ENCODE results near the gene C14orf119. TPM values are rescaled to one million over a fixed set of nuclear protein-coding genes. Genes with fewer than 3 reads are reported as not detected.

C14orf119 gene
- total RNA-seq, 1 donor from 2014 or later, result 27.3 TPM

DNA sequence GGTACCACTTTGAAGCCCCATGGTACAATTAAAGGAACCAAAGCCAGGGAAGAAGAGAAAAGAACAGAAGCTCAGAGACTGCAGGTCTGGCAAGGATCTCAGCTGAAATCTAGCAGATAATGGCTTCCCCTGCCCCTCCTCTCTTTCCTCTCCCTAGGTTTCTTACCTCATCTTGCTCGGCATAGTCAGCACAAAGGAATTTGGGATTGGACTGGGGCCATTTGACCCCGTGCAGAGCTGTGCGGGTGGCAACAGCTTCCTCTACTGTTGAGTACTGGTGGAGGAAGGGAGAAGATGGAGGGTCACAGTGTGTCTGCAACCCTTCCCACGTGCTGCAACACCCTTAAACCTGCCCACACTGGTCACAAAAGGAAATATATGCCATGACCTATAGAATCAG is 33.3 kb upstream of the C14orf119 start:
- no peak overlapping the region for H3K4me3 ChIP-seq (ENCODE audit: low read depth, low read length)
- DNase-seq (ENCODE audit: low read depth), result peak; percentile 71

DNA sequence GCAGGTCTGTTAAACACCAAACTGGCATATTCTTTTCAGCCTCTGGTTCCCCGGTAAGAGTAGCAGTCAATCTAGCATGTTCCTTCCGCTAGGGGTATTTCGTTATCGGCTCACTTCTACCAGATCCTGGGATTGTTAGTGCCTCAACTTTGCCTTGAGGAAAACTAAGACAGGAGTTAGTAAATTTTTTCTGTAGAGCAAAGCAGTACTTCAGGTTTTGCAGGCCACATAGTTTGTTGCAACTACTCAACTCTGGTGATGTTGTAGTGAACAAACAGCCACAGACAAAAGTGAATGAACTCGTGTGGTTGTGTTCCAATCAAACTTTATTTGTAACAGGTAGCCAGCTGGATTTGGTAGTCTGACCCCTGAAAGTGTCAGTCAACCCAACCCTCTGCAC is 31.7 kb upstream of the C14orf119 start:
- no peak overlapping the region for H3K4me3 ChIP-seq (ENCODE audit: low read depth, low read length)
- DNase-seq (ENCODE audit: low read depth), result no peak
- TF ChIP-seq, protein P1, sequence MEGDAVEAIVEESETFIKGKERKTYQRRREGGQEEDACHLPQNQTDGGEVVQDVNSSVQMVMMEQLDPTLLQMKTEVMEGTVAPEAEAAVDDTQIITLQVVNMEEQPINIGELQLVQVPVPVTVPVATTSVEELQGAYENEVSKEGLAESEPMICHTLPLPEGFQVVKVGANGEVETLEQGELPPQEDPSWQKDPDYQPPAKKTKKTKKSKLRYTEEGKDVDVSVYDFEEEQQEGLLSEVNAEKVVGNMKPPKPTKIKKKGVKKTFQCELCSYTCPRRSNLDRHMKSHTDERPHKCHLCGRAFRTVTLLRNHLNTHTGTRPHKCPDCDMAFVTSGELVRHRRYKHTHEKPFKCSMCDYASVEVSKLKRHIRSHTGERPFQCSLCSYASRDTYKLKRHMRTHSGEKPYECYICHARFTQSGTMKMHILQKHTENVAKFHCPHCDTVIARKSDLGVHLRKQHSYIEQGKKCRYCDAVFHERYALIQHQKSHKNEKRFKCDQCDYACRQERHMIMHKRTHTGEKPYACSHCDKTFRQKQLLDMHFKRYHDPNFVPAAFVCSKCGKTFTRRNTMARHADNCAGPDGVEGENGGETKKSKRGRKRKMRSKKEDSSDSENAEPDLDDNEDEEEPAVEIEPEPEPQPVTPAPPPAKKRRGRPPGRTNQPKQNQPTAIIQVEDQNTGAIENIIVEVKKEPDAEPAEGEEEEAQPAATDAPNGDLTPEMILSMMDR (conservative IDR thresholded peaks at IDR 0.05; ENCODE audit: low read depth, low read length), result no peak

More for the DNA sequence above, 33.3 kb upstream of the C14orf119 start:
- TF ChIP-seq, protein P1 (conservative IDR thresholded peaks at IDR 0.05; ENCODE audit: low read depth, low read length), result no peak

DNA sequence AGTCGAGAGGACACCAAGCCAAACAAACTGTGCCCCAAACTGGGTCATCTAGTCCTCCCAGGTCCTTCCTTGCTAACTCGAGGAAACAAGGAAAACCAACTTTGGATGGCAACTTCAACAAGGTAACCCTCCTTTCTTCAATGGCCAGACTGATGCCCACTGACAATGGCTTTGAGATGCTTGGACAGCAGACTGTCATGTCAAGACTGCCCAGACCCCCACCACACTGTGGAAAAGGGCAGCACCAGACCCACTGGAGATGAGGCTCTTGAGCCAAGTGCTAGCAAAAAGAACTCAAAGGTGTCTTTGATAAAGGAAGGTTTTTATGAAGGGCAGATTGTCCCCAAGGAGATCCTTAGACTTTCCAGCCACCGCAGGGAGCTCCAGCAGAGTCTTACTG is 28.9 kb upstream of the C14orf119 start:
- no peak for DNase-seq (ENCODE audit: low read depth)
- TF ChIP-seq, protein P1 (conservative IDR thresholded peaks at IDR 0.05; ENCODE audit: low read depth, low read length), result no peak

DNA sequence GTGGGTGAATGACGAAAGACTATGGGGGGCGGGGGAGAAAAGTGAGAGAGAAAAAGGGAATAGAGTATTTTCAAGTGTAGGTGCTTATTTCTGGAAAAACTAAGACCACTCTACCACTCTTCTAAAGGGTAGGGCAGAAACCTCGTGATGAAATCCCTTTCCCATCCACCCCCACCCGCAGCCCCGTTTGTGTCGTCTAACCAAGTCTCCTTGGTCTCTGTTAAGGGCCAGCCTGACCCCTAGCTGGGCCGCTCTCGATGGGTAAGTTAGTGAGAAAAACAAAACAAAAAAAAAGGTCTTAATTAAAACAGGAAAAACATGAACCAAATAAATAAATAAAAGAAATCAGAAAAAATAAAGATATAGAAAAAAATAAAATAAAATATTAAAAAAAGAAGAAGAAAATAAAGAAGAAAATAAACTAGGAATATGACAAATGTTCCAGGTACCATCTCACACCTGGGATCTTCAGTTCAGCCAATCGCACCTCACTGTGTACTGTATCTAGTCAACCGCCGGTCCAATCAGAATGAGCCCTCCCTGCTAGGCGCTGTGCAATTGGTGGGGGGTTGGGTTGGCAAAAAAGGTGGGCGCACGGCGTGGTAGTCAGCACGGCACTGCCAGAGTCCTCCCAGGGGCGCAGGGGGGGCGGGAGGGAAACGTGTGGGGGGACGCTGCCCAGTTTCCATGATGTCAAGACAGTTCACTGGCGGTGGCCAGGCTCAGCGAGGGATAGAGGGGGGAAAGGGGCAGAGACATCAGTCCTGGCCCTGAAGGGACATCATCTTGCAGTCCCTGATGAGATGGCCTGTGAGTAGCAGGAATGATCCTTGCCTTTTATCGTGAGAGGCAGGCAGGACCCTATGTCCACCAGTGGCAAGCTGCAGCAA is 28.2 kb upstream of the C14orf119 start:
- no peak for DNase-seq (ENCODE audit: low read depth)
- H3K4me3 ChIP-seq (ENCODE audit: low read depth, low read length), result no peak overlapping the region
- TF ChIP-seq, protein P1 (conservative IDR thresholded peaks at IDR 0.05; ENCODE audit: low read depth, low read length), result no peak

More for the DNA sequence above, 28.9 kb upstream of the C14orf119 start:
- no peak overlapping the region for H3K4me3 ChIP-seq (ENCODE audit: low read depth, low read length)

DNA sequence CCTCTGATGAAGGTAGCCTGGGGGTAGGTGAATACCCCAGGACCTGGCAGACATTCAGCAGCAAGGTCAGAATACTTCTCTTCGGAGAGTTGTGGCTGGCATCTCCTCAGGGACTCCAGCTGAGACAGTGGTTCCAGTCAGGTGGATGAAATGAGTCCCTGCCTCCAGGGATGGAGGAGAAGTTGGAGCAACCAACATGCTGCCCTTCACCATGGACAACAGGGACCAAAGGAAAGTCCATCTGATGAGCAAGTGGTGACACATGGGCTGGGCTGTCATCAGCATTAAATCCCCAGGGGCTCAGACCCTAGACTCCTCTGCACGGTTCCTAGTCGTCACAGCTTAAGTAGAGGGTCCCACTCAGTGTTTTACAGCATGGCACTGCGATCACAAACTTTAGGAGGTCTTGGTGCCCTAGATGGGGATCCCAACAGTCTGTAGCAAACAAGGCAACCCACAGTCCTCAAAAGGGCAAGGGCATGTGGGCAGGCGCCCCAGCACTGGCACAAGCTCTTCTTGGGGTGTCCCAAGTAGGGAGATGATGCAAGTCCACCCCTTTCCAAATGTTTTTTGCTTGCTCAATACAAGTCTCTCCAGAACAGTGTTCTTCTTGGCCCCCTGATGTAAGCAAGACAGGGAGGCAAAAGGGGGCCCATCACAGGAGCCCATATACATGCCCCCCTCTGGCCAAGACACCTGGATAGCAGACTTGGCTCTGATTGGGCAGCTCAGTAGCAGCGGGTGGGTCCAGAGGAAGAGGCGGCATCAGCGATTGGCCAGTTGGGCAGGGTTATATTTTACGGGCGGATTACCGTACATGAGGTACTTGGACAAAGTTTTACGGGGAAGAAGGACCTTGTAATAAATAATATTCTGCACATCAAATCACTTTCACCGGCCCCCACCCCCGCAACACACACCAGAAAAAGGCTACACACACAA is 27.2 kb upstream of the C14orf119 start:
- TF ChIP-seq, protein P1 (conservative IDR thresholded peaks at IDR 0.05; ENCODE audit: low read depth, low read length), result no peak
- DNase-seq (ENCODE audit: low read depth), result no peak
- no peak overlapping the region for H3K4me3 ChIP-seq (ENCODE audit: low read depth, low read length)

DNA sequence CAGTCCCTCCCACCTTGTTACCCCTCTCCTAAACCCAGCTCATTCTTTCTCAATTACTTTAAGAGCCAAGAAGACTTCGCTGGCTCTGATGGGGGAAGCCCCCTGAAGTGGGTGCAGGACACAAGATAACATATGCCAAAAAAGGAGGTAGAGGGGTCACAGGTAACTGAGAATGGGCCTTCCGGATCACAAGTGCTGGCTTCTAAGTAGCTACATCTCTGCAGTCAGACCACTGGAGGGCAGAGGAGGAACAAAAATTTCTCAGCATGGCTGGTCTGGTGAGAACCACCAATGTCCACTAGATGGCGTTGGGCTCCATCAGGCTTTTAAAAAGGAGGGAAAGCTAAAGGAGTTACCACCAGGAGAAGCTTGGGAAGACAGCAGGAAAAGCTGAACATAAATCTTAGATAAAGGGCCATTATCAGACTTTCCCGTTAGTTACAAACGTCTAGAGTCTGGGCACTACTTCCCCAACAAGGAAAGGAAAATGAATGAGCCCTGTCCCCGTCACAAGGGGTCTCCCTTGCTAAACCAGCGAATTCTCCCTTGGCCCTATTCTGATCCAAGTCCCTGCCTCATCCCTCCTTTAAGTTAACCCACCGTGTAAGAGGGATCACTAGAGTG is 26.4 kb upstream of the C14orf119 start:
- H3K4me3 ChIP-seq (ENCODE audit: low read depth, low read length), result no peak overlapping the region
- TF ChIP-seq, protein P1 (conservative IDR thresholded peaks at IDR 0.05; ENCODE audit: low read depth, low read length), result peak; percentile 100
- peak; percentile 68 for DNase-seq (ENCODE audit: low read depth)

All from epithelial cell of proximal tubule (primary cell).